Activated T-cell treated with anti-CD3 and anti-CD28 coated beads, Interleukin-2, amount 50 U/mL, for 24 hours (primary cell): ENCODE measurements around the gene CACNA1F.

Experiments used
- DNase-seq: peaks from one replicate; pipeline ENCODE4 v3.0.0-alpha.2; 2020
- H3K27ac Mint-ChIP-seq: 2 replicates; pipeline ENCODE4 v1.8.0; 2020; ENCODE audit warnings: mild to moderate bottlenecking, mixed read lengths
- H3K27me3 Mint-ChIP-seq: 2 replicates; pipeline ENCODE4 v1.8.0; 2020; ENCODE audit warnings: mixed read lengths
- H3K36me3 Mint-ChIP-seq: 2 replicates; pipeline ENCODE4 v1.8.0; 2020; ENCODE audit warnings: low read depth, mixed read lengths
- H3K4me1 Mint-ChIP-seq: 2 replicates; pipeline ENCODE4 v1.8.0; 2020; ENCODE audit warnings: low read depth, mixed read lengths
- H3K4me3 Mint-ChIP-seq: 2 replicates; pipeline ENCODE4 v1.8.0; 2020; ENCODE audit warnings: mild to moderate bottlenecking, moderate library complexity, mixed read lengths
- H3K9me3 Mint-ChIP-seq: 2 replicates; pipeline ENCODE4 v1.8.0; 2020; ENCODE audit warnings: mixed read lengths

The CACNA1F gene

DNA sequence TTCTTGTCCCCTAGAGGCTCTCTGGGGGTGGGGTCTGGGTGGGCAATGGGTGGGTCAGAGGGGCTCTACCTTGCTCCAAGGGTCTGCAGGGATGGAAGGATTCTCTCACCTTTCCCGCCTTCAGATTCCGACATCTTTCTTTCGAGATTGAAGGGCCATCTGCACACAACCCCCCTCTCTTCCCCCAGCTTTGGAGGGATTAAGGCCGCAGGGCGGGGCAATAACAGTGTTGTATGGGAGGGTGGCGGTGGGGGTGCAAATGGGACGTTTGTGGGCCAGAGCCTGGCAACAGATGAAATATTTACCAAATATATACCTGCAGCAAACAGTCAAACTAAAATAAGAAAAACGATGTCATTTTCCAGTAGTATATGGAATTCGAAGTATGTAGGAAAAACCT is at the start of gene CACNA1F:
TSS of gene CACNA1F (minus strand) at position 165 of the 400 bp plus-strand sequence. CDS start at position 134, 31 bp downstream.
- peaks cover 5% of the 10 kb centered on the region for H3K27me3 Mint-ChIP-seq
- DNase-seq, result no peak
- H3K27ac Mint-ChIP-seq, result no peak within 1 kb of the TSS
- peaks cover 6% of the 10 kb centered on the region for H3K36me3 Mint-ChIP-seq
- peaks cover 31% of the 10 kb centered on the region for H3K4me1 Mint-ChIP-seq
- H3K9me3 Mint-ChIP-seq, result no peaks in the 10 kb centered on the region
- no peak within 1 kb of the TSS for H3K4me3 Mint-ChIP-seq

DNA sequence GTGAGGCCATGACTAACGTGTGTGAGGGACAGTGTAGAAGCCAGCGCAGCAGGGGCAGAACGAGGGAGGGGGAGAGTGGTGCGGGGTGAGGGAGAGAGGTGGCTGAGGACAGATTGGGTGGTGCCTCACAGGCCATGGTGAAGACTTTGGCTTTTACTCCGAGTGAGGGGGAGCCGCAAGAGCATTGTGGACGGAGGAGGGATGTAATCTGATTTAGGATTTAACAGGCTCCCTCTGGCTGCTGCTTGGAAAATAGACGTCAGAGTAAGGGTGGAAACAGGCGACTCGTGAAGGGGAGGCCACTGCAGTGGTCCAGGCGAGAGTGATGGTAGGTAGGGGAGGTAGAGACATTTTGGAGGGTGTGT is 49.5 kb upstream of the CACNA1F start:
- Mint-ChIP-seq H3K36me3 (no peaks in the 10 kb centered on the region), H3K9me3 (no peaks in the 10 kb centered on the region), H3K27ac (no peak overlapping the region), H3K4me1 (peaks cover 45% of the 10 kb centered on the region), H3K4me3 (no peak overlapping the region), H3K27me3 (peaks cover 30% of the 10 kb centered on the region)
- peak; percentile 22 for DNase-seq

DNA sequence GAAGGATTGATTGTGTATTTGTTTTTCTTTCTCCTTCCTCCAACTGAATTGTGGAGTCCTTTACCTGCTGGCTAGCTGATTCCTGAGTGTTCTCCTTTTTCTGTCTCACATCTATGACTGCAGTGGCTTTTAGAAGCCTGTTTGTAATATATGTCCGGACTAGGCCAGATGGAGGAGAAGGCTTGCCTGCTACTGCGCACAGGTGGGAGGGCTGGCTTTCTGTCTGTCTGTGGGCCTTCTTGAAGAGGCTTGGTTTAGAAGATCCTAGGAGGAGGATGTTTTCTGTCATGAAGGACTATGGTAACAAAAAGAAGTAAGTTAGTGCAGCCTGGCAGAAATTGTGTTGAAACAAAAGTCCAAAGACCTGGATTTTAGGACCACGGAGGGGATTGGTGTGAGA is 44.9 kb upstream of the CACNA1F start:
- Mint-ChIP-seq H3K4me3 (peak overlapping the region; percentile 54), H3K9me3 (no peaks in the 10 kb centered on the region), H3K27me3 (peaks cover 41% of the 10 kb centered on the region), H3K27ac (peak overlapping the region; percentile 95), H3K4me1 (peaks cover 82% of the 10 kb centered on the region), H3K36me3 (peaks cover 19% of the 10 kb centered on the region)
- DNase-seq, result peak; percentile 29

DNA sequence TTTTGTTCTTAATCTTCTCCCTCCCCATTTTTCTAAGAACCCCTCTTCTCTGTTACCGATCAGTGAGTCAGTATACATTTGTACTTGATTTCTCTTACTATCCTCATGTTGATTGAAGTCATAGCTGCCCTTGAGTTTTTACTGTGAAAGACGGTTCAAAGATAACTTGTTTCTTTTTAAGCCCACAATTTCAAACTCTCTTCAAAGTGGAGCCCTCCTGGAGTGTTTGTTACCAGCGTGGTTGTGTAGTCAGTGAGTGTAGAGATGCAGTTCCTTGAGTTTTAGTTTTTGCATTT is 44.3 kb upstream of the CACNA1F start:
- peaks cover 19% of the 10 kb centered on the region for H3K36me3 Mint-ChIP-seq
- peaks cover 37% of the 10 kb centered on the region for H3K27me3 Mint-ChIP-seq
- peak overlapping the region; percentile 54 for H3K4me3 Mint-ChIP-seq
- no peaks in the 10 kb centered on the region for H3K9me3 Mint-ChIP-seq
- H3K4me1 Mint-ChIP-seq, result peaks cover 84% of the 10 kb centered on the region
- H3K27ac Mint-ChIP-seq, result peak overlapping the region; percentile 95
- DNase-seq, result no peak

DNA sequence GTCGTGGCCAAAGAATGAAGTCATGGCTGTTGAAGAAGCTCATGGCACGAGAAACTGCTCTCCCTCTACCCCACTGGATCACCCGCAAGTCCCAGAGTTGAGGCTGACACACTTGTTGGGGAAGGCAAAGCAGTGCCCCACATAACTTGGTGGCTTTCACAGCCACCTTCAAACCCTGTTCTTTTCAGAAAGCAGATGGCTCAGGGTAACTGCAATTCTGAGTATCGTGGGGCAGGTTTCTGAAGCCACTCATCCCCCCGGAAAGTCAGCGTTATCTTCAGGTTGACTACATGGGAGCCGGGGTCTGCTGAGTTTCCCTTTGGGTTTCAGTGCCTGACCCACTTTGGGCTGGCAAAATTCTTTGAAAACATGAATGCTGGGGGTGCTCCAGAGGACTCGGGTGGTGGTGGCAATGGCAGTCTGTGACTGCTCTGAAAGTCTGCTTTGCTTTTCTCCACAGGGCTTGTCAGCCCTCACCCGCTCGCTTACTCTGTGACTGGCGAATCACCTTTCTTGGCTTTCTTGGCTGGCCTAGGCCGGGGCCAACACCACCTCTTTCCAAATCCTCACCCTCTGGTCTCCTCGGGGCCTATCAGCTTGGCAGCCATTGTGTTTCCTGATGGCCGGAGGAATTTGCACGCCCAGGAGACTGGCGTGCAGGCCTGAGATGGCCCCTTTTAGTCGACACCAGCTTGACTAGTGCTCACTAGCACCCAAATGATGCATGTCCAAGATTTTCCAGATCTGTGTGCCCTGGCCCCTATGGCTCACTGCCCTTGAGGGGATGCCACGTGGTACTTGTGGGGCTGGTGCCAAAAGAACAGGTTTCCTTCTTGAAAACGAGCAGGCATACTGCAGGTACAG is 43.8 kb upstream of the CACNA1F start:
- H3K27ac Mint-ChIP-seq, result peak overlapping the region; percentile 95
- no peaks in the 10 kb centered on the region for H3K9me3 Mint-ChIP-seq
- peak; percentile 55 for DNase-seq
- peaks cover 19% of the 10 kb centered on the region for H3K36me3 Mint-ChIP-seq
- peak overlapping the region; percentile 54 for H3K4me3 Mint-ChIP-seq
- peaks cover 85% of the 10 kb centered on the region for H3K4me1 Mint-ChIP-seq
- peaks cover 36% of the 10 kb centered on the region for H3K27me3 Mint-ChIP-seq

DNA sequence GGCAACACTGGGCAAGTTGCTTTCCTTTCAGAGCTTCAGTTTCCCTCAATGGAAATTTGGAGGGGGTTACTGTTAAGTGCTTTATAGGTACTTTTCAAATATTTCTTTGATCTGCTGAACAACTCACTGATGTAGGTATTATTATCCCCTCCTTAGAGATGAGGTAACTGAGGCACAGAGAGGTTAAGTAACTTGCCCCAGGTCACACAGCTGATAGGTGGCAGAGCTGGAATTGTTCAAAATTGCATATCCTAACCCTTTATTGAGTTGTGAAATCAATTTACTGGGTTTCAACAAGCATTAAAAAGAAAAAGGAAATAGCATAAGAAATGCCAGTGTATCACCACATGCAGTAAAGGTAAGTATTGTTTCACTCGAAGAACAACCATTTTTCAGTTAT is 43.1 kb upstream of the CACNA1F start:
- Mint-ChIP-seq H3K36me3 (peaks cover 24% of the 10 kb centered on the region), H3K4me3 (no peak overlapping the region), H3K27ac (peak overlapping the region; percentile 95), H3K4me1 (peaks cover 88% of the 10 kb centered on the region), H3K27me3 (peaks cover 35% of the 10 kb centered on the region), H3K9me3 (no peaks in the 10 kb centered on the region)
- no peak for DNase-seq

DNA sequence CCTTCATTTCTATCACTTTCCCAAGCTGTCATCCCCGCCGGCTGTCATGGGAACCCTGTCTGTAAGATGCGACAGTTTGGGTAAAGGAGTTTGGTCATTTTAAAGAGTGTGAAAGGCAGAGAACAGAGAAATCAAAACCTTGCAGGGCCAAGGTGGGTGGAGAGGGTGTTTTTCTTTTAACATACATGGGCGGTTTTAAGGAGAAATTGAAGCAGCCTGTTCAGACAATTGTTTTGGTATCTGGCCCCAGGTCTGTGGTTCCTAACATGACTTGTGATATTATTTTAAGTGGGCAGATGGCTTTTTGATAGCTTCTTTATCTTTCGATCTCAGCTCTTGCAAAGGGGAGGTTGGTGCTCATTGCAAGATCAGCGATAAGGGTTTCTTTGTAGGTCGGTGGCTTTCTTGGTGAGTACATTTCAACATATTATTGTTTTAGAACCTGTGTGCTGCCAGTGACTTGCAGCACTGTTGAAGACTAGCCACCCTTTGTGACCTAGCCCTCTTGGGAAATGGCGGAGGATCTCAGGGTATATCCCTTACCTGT is 40.1 kb upstream of the CACNA1F start:
- H3K36me3 Mint-ChIP-seq, result peaks cover 33% of the 10 kb centered on the region
- no peaks in the 10 kb centered on the region for H3K9me3 Mint-ChIP-seq
- peak overlapping the region; percentile 68 for H3K4me3 Mint-ChIP-seq
- peak; percentile 53 for DNase-seq
- peak overlapping the region; percentile 83 for H3K27ac Mint-ChIP-seq
- peaks cover 80% of the 10 kb centered on the region for H3K4me1 Mint-ChIP-seq
- H3K27me3 Mint-ChIP-seq, result peaks cover 26% of the 10 kb centered on the region

DNA sequence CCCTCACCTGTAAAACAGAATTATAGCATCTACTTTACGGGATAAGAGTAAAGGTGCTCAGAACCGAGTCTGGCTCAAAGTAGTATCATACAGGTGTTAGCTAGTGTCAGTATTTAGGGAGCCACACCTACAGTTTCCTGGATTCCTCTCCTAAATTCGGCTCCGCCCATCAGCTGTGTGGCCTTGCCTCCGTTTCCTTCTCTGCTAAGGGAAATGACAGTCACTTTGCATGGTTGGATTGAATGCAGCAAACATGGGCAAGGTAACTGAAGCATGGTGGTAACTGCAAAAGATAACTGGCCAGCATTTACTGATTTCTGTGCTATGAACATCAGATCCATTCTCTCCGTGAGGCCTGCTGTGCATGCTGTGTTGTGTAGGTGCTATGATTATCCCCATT is 39.3 kb upstream of the CACNA1F start:
- Mint-ChIP-seq H3K9me3 (no peaks in the 10 kb centered on the region), H3K27me3 (peaks cover 18% of the 10 kb centered on the region), H3K4me1 (peaks cover 74% of the 10 kb centered on the region), H3K36me3 (peaks cover 33% of the 10 kb centered on the region), H3K27ac (peak overlapping the region; percentile 83), H3K4me3 (peak overlapping the region; percentile 68)
- peak; percentile 34 for DNase-seq

DNA sequence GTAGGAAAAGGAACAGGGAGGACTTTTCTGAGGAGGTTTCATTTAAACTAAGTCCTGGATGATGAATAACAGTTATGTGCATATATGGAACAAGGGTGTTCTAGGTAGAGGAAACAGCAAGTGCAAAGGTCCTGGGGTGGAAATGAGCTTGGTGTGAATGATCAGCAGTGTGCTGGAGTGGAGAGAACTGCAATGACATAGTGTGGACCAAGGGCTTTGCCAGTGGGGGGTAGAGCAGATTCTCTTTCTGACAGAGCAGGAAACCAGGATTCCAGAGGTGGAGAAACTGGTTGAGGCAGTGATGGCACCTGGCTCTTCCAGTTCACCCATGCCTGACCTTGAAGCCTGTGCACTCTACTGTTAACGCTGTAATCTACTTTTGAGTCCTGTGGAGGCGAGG is 38.2 kb upstream of the CACNA1F start:
- Mint-ChIP-seq H3K27me3 (peaks cover 18% of the 10 kb centered on the region), H3K36me3 (peaks cover 31% of the 10 kb centered on the region), H3K27ac (peak overlapping the region; percentile 73), H3K9me3 (no peaks in the 10 kb centered on the region), H3K4me1 (peaks cover 63% of the 10 kb centered on the region), H3K4me3 (peak overlapping the region; percentile 68)
- no peak for DNase-seq

DNA sequence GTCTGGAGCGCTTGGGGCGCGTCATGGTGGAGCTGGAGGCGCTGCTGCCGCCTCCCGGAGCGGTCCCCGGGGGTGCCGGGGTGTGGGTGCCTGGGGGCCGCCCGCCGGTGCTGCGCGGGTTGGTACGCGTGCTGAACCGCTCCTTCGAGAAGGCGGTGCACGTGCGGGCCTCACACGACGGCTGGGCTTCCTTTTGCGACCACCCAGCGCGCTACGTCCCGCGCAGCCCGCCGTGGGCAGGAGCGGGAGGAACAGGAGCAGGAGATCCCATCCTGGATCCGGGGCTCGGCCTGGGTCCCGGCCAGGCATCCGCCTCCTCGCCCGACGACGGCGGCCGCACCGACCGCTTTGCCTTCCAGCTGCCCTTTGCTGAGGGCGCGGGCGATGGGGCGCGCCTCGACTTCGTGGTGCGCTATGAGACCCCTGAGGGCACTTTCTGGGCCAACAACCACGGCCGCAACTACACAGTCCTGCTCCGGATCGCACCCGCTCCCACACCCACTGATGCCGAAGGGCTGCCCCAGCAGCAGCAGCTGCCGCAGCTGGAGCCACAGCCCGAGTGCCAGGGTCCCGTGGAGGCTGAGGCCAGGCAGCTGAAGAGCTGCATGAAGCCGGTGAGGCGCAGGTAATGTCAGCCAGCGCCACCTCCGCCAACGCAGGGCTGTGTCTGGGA is 37.2 kb upstream of the CACNA1F start:
- peaks cover 54% of the 10 kb centered on the region for H3K4me1 Mint-ChIP-seq
- no peak for DNase-seq
- H3K9me3 Mint-ChIP-seq, result no peaks in the 10 kb centered on the region
- H3K27ac Mint-ChIP-seq, result peak overlapping the region; percentile 73
- H3K27me3 Mint-ChIP-seq, result peaks cover 16% of the 10 kb centered on the region
- H3K4me3 Mint-ChIP-seq, result peak overlapping the region; percentile 68
- peaks cover 30% of the 10 kb centered on the region for H3K36me3 Mint-ChIP-seq

DNA sequence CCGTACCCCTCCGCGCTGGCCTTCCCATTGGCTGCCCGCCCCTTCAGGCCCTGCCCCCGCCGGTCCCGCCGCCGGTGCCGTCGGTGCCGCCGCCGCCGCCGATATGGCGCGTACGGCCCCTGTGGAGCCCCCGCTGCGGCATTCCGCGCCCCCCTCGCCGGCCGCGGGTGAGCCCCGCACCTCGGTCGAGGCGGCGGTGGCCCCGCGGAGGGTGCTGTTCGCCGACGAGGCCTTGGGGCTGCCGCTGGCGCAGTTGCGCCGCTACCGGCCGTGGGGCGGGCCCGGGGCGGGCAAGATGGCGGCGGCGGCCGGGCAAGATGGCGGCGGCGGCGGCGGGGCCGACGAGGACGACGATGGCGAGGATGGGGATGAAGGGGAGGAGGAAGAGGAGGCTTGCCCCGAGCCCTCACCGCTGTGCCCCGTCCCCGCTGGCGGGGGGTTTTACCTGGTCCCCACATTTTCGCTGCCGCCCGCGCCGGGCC is 36.7 kb upstream of the CACNA1F start, which contains the start of gene PPP1R3F:
TSS of gene PPP1R3F (plus strand) at position 27 of the 482 bp plus-strand sequence. CDS start at position 104, 77 bp downstream.
- Mint-ChIP-seq H3K27ac (peak within 1 kb of the TSS; percentile 100), H3K4me1 (peaks cover 54% of the 10 kb centered on the region), H3K27me3 (peaks cover 10% of the 10 kb centered on the region), H3K9me3 (no peaks in the 10 kb centered on the region), H3K4me3 (peak within 1 kb of the TSS; percentile 87), H3K36me3 (peaks cover 24% of the 10 kb centered on the region)
- DNase-seq, result no peak

DNA sequence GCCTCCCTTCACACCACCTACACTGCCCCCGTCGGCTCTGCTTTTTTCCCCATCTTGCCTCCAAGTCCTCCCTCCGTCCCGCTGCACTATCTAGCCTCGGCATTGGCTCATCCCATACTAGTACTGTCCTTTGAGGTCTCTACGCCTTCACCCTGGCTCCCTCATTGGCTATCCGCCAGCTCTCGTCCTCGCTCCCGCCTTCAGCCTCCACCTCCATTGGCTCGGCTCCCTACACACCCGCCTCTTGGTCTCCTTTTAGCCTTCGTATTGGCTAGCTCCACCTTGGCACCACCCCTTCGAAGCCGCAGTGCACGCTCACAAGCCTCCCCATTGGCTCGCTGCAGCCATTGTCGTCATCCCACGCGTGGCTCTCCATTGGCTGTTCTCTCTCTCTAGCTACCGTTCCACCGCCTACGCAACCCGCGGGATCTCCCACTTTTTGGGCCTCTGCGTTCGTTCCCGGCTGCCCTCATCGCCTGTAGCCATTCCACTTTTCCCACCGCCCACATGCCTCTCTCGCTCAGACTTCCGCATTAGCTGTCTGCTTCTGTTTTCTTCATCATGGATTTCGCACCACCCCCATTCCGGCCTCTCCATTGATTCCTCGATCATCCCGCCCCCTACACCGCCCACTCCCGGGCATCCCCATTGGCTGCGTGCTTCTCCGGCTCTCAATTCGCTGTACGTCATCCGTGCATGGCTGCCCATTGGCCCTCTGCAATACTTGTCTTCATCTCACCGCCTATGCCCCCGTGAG is 36.0 kb upstream of the CACNA1F start:
- Mint-ChIP-seq H3K27me3 (peaks cover 5% of the 10 kb centered on the region), H3K27ac (peak overlapping the region; percentile 100), H3K9me3 (no peaks in the 10 kb centered on the region), H3K36me3 (peaks cover 18% of the 10 kb centered on the region), H3K4me1 (peaks cover 54% of the 10 kb centered on the region), H3K4me3 (peak overlapping the region; percentile 87)
- DNase-seq, result peak; percentile 93

DNA sequence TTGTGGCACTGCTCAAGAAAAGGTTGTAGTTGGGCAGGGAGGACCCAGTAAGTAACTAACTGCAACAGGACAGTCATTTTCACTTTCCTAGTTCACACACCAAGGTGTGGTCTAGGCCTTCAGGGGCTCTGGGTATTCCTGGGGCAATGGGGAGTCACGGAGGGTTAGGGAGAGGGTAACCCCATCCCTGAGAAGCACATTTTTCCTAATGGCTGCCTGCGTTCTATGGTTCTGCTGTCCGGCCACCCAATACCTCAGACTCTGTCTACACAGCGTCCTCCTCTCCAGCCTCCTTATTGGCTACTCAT is 35.5 kb upstream of the CACNA1F start:
- peaks cover 9% of the 10 kb centered on the region for H3K27me3 Mint-ChIP-seq
- H3K4me1 Mint-ChIP-seq, result peaks cover 54% of the 10 kb centered on the region
- H3K36me3 Mint-ChIP-seq, result peaks cover 16% of the 10 kb centered on the region
- H3K4me3 Mint-ChIP-seq, result peak overlapping the region; percentile 87
- H3K27ac Mint-ChIP-seq, result peak overlapping the region; percentile 100
- no peaks in the 10 kb centered on the region for H3K9me3 Mint-ChIP-seq
- DNase-seq, result no peak
